Measurements from ENCODE around the gene MYO10.

GRCh38 chr5:16826379-16827125, 109.5 kb downstream of the MYO10 start:
- TF ChIP-seq HDAC6 (IDR thresholded peaks at IDR 0.05; ENCODE audit: low read depth, low read length) (no peak), CREB1 (IDR thresholded peaks at IDR 0.05) (no peak), JUN (IDR thresholded peaks at IDR 0.05; ENCODE audit: low read depth, low read length) (no peak), CTCF (IDR thresholded peaks at IDR 0.05; ENCODE audit: control extremely low read depth in 1 of 3, insufficient read depth in 1 of 3, low read depth in 1 of 3, low read length in 3 of 3) (no peak), PHF8 (conservative IDR thresholded peaks at IDR 0.05; ENCODE audit: low read depth, low read length) (no peak), POLR2A (IDR thresholded peaks at IDR 0.05; ENCODE audit: control extremely low read depth in 1 of 2, low read depth in 2 of 2, low read length in 2 of 2) (no peak), ZNF274 (IDR thresholded peaks at IDR 0.05; ENCODE audit: borderline replicate concordance, extremely low read depth, low read length) (no peak), SRF (IDR thresholded peaks at IDR 0.05; ENCODE audit: low read depth, low read length) (no peak), BCL11A (IDR thresholded peaks at IDR 0.05; ENCODE audit: low read depth in 2 of 2, low read length in 2 of 2) (no peak), EGR1 (IDR thresholded peaks at IDR 0.05; ENCODE audit: borderline replicate concordance, low read depth, low read length) (no peak), CBX5 (IDR thresholded peaks at IDR 0.05; ENCODE audit: low read depth, low read length) (no peak), NANOG (IDR thresholded peaks at IDR 0.05; ENCODE audit: insufficient read depth, low read depth, low read length, poor library complexity, severe bottlenecking) (no peak)
